HepG2 (cell line): ENCODE results near the gene INTS1. TPM values are rescaled to one million over a fixed set of nuclear protein-coding genes. Genes with fewer than 3 reads are reported as not detected.

Experiments
- ATAC-seq: fragments of 200-7000 bp; cut with Tn5 transposase; 3 replicates; pipeline ENCODE4 v1.9.1; 2020; ENCODE audit warnings: mild to moderate bottlenecking, moderate library complexity
- BruUV-seq: library from RNA; stranded (reverse); fragments of 400-500 nt; replicated peaks from 2 replicates; lab custom pipeline; 2021; lab: Mats Ljungman, UMichigan
- CTCF ChIA-PET: fragments of 300-600 bp; formaldehyde crosslinking; extraction: SDS; loops from one replicate; lab custom pipeline; 2021; ENCODE audit warnings: low total read pairs, inconsistent platforms, low intra/inter-chr PET ratio; lab: Yijun Ruan, JAX
- POLR2A ChIA-PET: fragments of 350-600 bp; sonication (Branson Sonifier 250); formaldehyde crosslinking; loops from one replicate; lab custom pipeline; 2020; ENCODE audit warnings: antibody characterized with exemption, inconsistent platforms; lab: Yijun Ruan, JAX
- DNase-seq: peaks from one replicate; pipeline ENCODE4 v3.0.0-alpha.2; 2015; ENCODE audit warnings: low spot score
- FAIRE-seq: peaks from 3 replicates; lab custom pipeline; 2011; peaks lifted over from hg19 to GRCh38; lab: Jason Lieb, UNC
- H2AFZ ChIP-seq: one replicate; pipeline ENCODE4 v1.6.1; 2011; ENCODE audit warnings: low read length, inconsistent platforms
- H3K27ac ChIP-seq: fragments of 300-600 bp; 3 replicates; pipeline ENCODE4 v1.8.0; 2011; ENCODE audit warnings: mixed run types, mild to moderate bottlenecking, mixed read lengths, low read length, inconsistent platforms; ENCODE audit not compliant: insufficient read depth; ENCODE audit errors: extremely low read length
- H3K27me3 ChIP-seq, 2 experiments: fragments of 200-600 bp in 1 of 2; 2 replicates in 1 of 2; 3 replicates in 1 of 2; pipeline versions ENCODE4 v1.6.0 to v1.8.0; 2011; ENCODE audit warnings: low read length in 2 of 2, mild to moderate bottlenecking in 2 of 2, moderate library complexity in 2 of 2, inconsistent platforms in 1 of 2; ENCODE audit not compliant: insufficient read depth in 2 of 2, control insufficient read depth in 1 of 2
- H3K36me3 ChIP-seq, 2 experiments: fragments of 200-600 bp in 1 of 2; replicated peaks in 1 of 2; 2 replicates in 1 of 2; 3 replicates in 1 of 2; pipeline versions ENCODE4 v1.5.1 to v1.8.0; 2011; ENCODE audit warnings: low read length in 2 of 2, inconsistent platforms in 1 of 2; ENCODE audit not compliant: insufficient read depth in 2 of 2, control insufficient read depth in 1 of 2
- H3K4me1 ChIP-seq: 2 replicates; pipeline ENCODE4 v1.5.1; 2012; ENCODE audit warnings: low read length, inconsistent platforms; ENCODE audit not compliant: insufficient read depth
- H3K4me2 ChIP-seq: 2 replicates; pipeline ENCODE4 v1.6.0; 2011; ENCODE audit warnings: low read depth, low read length, inconsistent platforms
- H3K4me3 ChIP-seq, 3 experiments: fragments of 200-600 bp in 1 of 3; sonication (generic), shearing (Covaris generic) in 1 of 3; replicated peaks in 1 of 3; 2 replicates each; pipeline ENCODE4 v1.5.1; 2011 to 2016; ENCODE audit warnings: low read length in 3 of 3, inconsistent platforms in 2 of 3, low read depth in 2 of 3, mild to moderate bottlenecking in 2 of 3, control low read depth in 1 of 3, mixed read lengths in 1 of 3; ENCODE audit not compliant: insufficient read depth in 1 of 3
- H3K79me2 ChIP-seq: one replicate; pipeline ENCODE4 v1.6.1; 2011; ENCODE audit warnings: low read length, inconsistent platforms; ENCODE audit not compliant: insufficient read depth
- H3K9ac ChIP-seq: 2 replicates; pipeline ENCODE4 v1.6.0; 2011; ENCODE audit warnings: mild to moderate bottlenecking, low read depth, low read length, inconsistent platforms; ENCODE audit not compliant: insufficient read depth
- H3K9me3 ChIP-seq: 2 replicates; pipeline ENCODE4 v1.5.1; 2012; ENCODE audit warnings: mild to moderate bottlenecking, low read length
- H4K20me1 ChIP-seq: 2 replicates; pipeline ENCODE4 v1.6.0; 2011; ENCODE audit warnings: inconsistent platforms, mild to moderate bottlenecking, low read length, moderate library complexity; ENCODE audit not compliant: insufficient read depth
- DRAP1 ChIP-seq: IDR thresholded peaks from 2 replicates; pipeline ENCODE4 v1.6.1; 2016; ENCODE audit warnings: missing genetic modification reagents, missing compliant biosample characterization
- KDM2A ChIP-seq: sonication (generic); formaldehyde crosslinking; IDR thresholded peaks from 2 replicates; pipeline ENCODE4 v1.4.0; 2020; ENCODE audit warnings: low read depth, missing genetic modification reagents, borderline replicate concordance
- MAZ ChIP-seq, 2 experiments: sonication (generic) in 1 of 2; formaldehyde crosslinking in 1 of 2; IDR thresholded peaks; 2 replicates each; pipeline versions ENCODE4 v1.5.0 to v1.6.1; 2012 to 2020; ENCODE audit warnings: low read depth in 2 of 2, mild to moderate bottlenecking in 2 of 2, borderline replicate concordance in 1 of 2, improper control_type of control experiment in 1 of 2, low read length in 1 of 2, missing genetic modification reagents in 1 of 2, moderate library complexity in 1 of 2
- NFYB ChIP-seq: sonication (generic); formaldehyde crosslinking; IDR thresholded peaks from 2 replicates; pipeline ENCODE4 v1.4.0; 2020; ENCODE audit warnings: missing genetic modification reagents
- NFYC ChIP-seq: IDR thresholded peaks from 2 replicates; pipeline ENCODE4 v1.6.1; 2016; ENCODE audit warnings: missing genetic modification reagents, missing compliant biosample characterization
- PRDM15 ChIP-seq: sonication (generic); formaldehyde crosslinking; IDR thresholded peaks from 2 replicates; pipeline ENCODE4 v1.4.0; 2020; ENCODE audit warnings: missing genetic modification reagents
- REPIN1 ChIP-seq: sonication (generic); formaldehyde crosslinking; IDR thresholded peaks from 2 replicates; pipeline ENCODE4 v1.8.0; 2022; ENCODE audit warnings: missing genetic modification reagents, low read depth, mild to moderate bottlenecking, borderline replicate concordance
- SP1 ChIP-seq, 2 experiments: fragments of 450-650 bp in 1 of 2; sonication (generic) in 1 of 2; formaldehyde crosslinking in 1 of 2; IDR thresholded peaks; 2 replicates each; pipeline versions ENCODE4 v1.4.0 to v1.6.1; 2016 to 2020; ENCODE audit warnings: missing genetic modification reagents in 1 of 2
- SP2 ChIP-seq: sonication (generic); formaldehyde crosslinking; IDR thresholded peaks from 2 replicates; pipeline ENCODE4 v1.5.1; 2020; ENCODE audit warnings: mild to moderate bottlenecking, missing genetic modification reagents
- SP4 ChIP-seq: sonication (generic); formaldehyde crosslinking; IDR thresholded peaks from 2 replicates; pipeline ENCODE4 v1.8.1; 2023; ENCODE audit warnings: mild to moderate bottlenecking, missing genetic modification reagents
- SP5 ChIP-seq: IDR thresholded peaks from 2 replicates; pipeline ENCODE4 v1.6.1; 2016; ENCODE audit warnings: low read depth, borderline replicate concordance
- THYN1 ChIP-seq: sonication (generic); formaldehyde crosslinking; IDR thresholded peaks from 2 replicates; pipeline ENCODE4 v1.8.1; 2023; ENCODE audit warnings: low read depth, mild to moderate bottlenecking, moderate library complexity, missing genetic modification reagents, borderline replicate concordance
- YY1 ChIP-seq: IDR thresholded peaks from 2 replicates; pipeline ENCODE4 v1.6.1; 2011; ENCODE audit warnings: low read length, low read depth, moderate library complexity, mild to moderate bottlenecking; ENCODE audit not compliant: insufficient read depth, insufficient replicate concordance
- ZMAT3 ChIP-seq: sonication (generic); formaldehyde crosslinking; conservative IDR thresholded peaks from 2 replicates; pipeline ENCODE4 v1.7.0; 2021; ENCODE audit warnings: missing genetic modification reagents
- WGBS: methylation state at CpG from one replicate; pipeline ENCODE4 v1.1.6; 2017; ENCODE audit warnings: low lambda C conversion rate; 5-methylcytosine and 5-hydroxymethylcytosine counted together
- in situ Hi-C: cut with HindIII; loops from 2 replicates; pipeline ENCODE4 v1.10.0; 2017; ENCODE audit warnings: low pct_unique_long_range_greater_than_20kb; ENCODE audit not compliant: extremely low pct_ligation_motif_present
- intact Hi-C: fragments of 100-400 bp; cut with micrococcal nuclease; formaldehyde crosslinking; loops from one replicate; pipeline ENCODE4 v1.10.0; 2022; ENCODE audit not compliant: unreplicated experiment
- polyA plus RNA-seq, 8 experiments: library from polyadenylated mRNA; depleted of rRNA in 3 of 8; stranded (reverse) in 7 of 8; unstranded in 1 of 8; fragments of >200 nt; fragmentation: Illumina TruSeq in 4 of 8; extraction: Trizol in 4 of 8; gene quantifications; 2 replicates each; pipeline versions ENCODE4 v1.2.1 to v1.2.3, GENCODE V29; 2011 to 2016; ENCODE audit warnings: low read depth in 4 of 8, missing spikeins in 1 of 8, mixed read lengths in 1 of 8; ENCODE audit not compliant: insufficient read depth in 1 of 8
- total RNA-seq, 5 experiments: library from RNA; depleted of rRNA; stranded (reverse); fragments of >200 nt; fragmentation: Illumina TruSeq; extraction: Trizol; gene quantifications; 2 replicates each; pipeline ENCODE4 v1.2.3, GENCODE V29; 2016; ENCODE audit warnings: low read depth in 1 of 5

INTS1 gene
- total and polyA plus RNA-seq, 2 of the 13 experiments (the other 11 are each of a cell fraction or from before 2014, with no cell fraction given): 13.7 to 29.0 TPM

- POLR2A ChIA-PET: interaction anchor here (1.1 to 1.6 kb wide), 2 partner anchors 30 to 303 kb away, joined by 4 to 6 read pairs; no protein-coding TSS in a partner anchor
- no peak overlapping the region for H2AFZ ChIP-seq
- DNase-seq (peak; percentile 94), ATAC-seq (peak; percentile 70)
- no peaks in the 10 kb centered on the region for H3K36me3 ChIP-seq
- H3K79me2 ChIP-seq: peaks cover 28% of the 10 kb centered on the region
- peak; percentile 68; the same call in 1 of the 2 replicates for TF ChIP-seq NFYC (CRISPR knock-in tag)
- no peak for TF ChIP-seq SP1 (IDR thresholded peaks at IDR 0.05)
- TF ChIP-seq SP1 (CRISPR knock-in tag; IDR thresholded peaks at IDR 0.05): peak; percentile 85
- peak; percentile 90 for TF ChIP-seq PRDM15
- TF ChIP-seq SP5 (CRISPR knock-in tag): 0 out of 2 replicates have a peak, but pooled peaks have one; percentile 7
- peak; percentile 77; the same call in 1 of the 2 replicates for TF ChIP-seq SP4 (CRISPR knock-in tag)
- TF ChIP-seq THYN1: no peak
- peak; percentile 63; the same call in 1 of the 2 replicates for TF ChIP-seq MAZ (IDR thresholded peaks at IDR 0.05; ENCODE audit: borderline replicate concordance, low read depth, low read length)
- no peak for TF ChIP-seq MAZ (CRISPR knock-in tag; IDR thresholded peaks at IDR 0.05; ENCODE audit: low read depth)
- TF ChIP-seq ZMAT3 (CRISPR knock-in tag): no peak
- TF ChIP-seq KDM2A (CRISPR knock-in tag): 0 out of 2 replicates have a peak, but pooled peaks have one; percentile 6
- TF ChIP-seq DRAP1 (CRISPR knock-in tag): peak; percentile 55
- TF ChIP-seq NFYB (CRISPR knock-in tag): peak; percentile 76
- no peak for TF ChIP-seq YY1
- TF ChIP-seq REPIN1 (CRISPR knock-in tag): 0 out of 2 replicates have a peak, but pooled peaks have one; percentile 5
- TF ChIP-seq SP2: peak; percentile 80
- TF ChIP-seq, all 625 proteins: peak for 11
- H4K20me1 ChIP-seq: no peaks in the 10 kb centered on the region
- no peaks in the 10 kb centered on the region for H3K9me3 ChIP-seq
- no peak overlapping the region for H3K9ac ChIP-seq
- intact Hi-C loops: loop anchor here (5.0 kb wide), 1 partner anchor 642 kb away; no protein-coding TSS in a partner anchor
- H3K27me3 ChIP-seq: no peaks in the 10 kb centered on the region
- in situ Hi-C loops: no loop called here
- BruUV-seq: no TSS peak
- peaks cover 73% of the 10 kb centered on the region for H3K4me1 ChIP-seq
- FAIRE-seq: peak; percentile 67
- CTCF ChIA-PET: no interaction called here
- H3K4me3 ChIP-seq: peak overlapping the region; percentile 67 to 86 (median 86); a peak in 5 of 6 replicates
- WGBS: 2% methylated on average over 9 of the region's 35 CpGs
- H3K4me2 ChIP-seq: no peak overlapping the region
- peak overlapping the region; percentile 64 for H3K27ac ChIP-seq
Measured at GRCh38 chr7:1459512-1459892, 44.7 kb downstream of the INTS1 start.
